HepG2 (cell line): ENCODE results near the gene FAM118B. TPM values are rescaled to one million over a fixed set of nuclear protein-coding genes. Genes with fewer than 3 reads are reported as not detected.

ENCODE experiments used
- AKAP8 ChIP-seq: sonication (generic); formaldehyde crosslinking; IDR thresholded peaks from 2 replicates; pipeline ENCODE4 v1.5.1; 2020; ENCODE audit warnings: mild to moderate bottlenecking, missing genetic modification reagents
- ARNT2 ChIP-seq: sonication (generic); formaldehyde crosslinking; IDR thresholded peaks from 2 replicates; pipeline ENCODE4 v1.8.0; 2022; ENCODE audit warnings: mild to moderate bottlenecking, low read depth, missing genetic modification reagents, moderate library complexity
- CENPT ChIP-seq: sonication (generic); formaldehyde crosslinking; IDR thresholded peaks from 2 replicates; pipeline ENCODE4 v1.8.0; 2022; ENCODE audit warnings: low read depth, mild to moderate bottlenecking, moderate library complexity, missing genetic modification reagents
- HNF4G ChIP-seq, 2 experiments: sonication (generic) in 1 of 2; formaldehyde crosslinking in 1 of 2; IDR thresholded peaks; 2 replicates each; pipeline versions ENCODE4 v1.4.0 to v1.6.1; 2011 to 2020; ENCODE audit warnings: borderline replicate concordance in 2 of 2, low read depth in 2 of 2, mild to moderate bottlenecking in 2 of 2, low read length in 1 of 2, missing genetic modification reagents in 1 of 2, moderate library complexity in 1 of 2
- JDP2 ChIP-seq: sonication (generic); formaldehyde crosslinking; IDR thresholded peaks from 2 replicates; pipeline ENCODE4 v1.8.1; 2022; ENCODE audit warnings: missing genetic modification reagents, borderline replicate concordance
- JUN ChIP-seq: sonication (generic); formaldehyde crosslinking; IDR thresholded peaks from 2 replicates; pipeline ENCODE4 v1.4.0; 2020; ENCODE audit warnings: mild to moderate bottlenecking, missing genetic modification reagents
- KAT8 ChIP-seq: IDR thresholded peaks from 2 replicates; pipeline ENCODE4 v1.6.1; 2016; ENCODE audit warnings: missing genetic modification reagents, missing compliant biosample characterization
- MYC ChIP-seq: sonication (generic); formaldehyde crosslinking; IDR thresholded peaks from 2 replicates; pipeline ENCODE4 v1.9.0; 2021; ENCODE audit warnings: missing genetic modification reagents, borderline replicate concordance
- RARA ChIP-seq: IDR thresholded peaks from 2 replicates; pipeline ENCODE4 v1.6.1; 2016; ENCODE audit warnings: missing genetic modification reagents, missing compliant biosample characterization
- SALL2 ChIP-seq: sonication (generic); formaldehyde crosslinking; IDR thresholded peaks from 2 replicates; pipeline ENCODE4 v1.8.1; 2023; ENCODE audit warnings: mild to moderate bottlenecking, missing genetic modification reagents, inconsistent platforms
- SP4 ChIP-seq: sonication (generic); formaldehyde crosslinking; IDR thresholded peaks from 2 replicates; pipeline ENCODE4 v1.8.1; 2023; ENCODE audit warnings: mild to moderate bottlenecking, missing genetic modification reagents
- SYNCRIP ChIP-seq: fragments of 200-400 bp; formaldehyde crosslinking; IDR thresholded peaks from 2 replicates; pipeline ENCODE4 v1.6.1; 2018; ENCODE audit warnings: mild to moderate bottlenecking, low read depth, low read length; ENCODE audit not compliant: insufficient read depth
- ZNF558 ChIP-seq: sonication (generic); formaldehyde crosslinking; IDR thresholded peaks from 2 replicates; pipeline ENCODE4 v1.9.0; 2022; ENCODE audit warnings: mild to moderate bottlenecking, missing genetic modification reagents, borderline replicate concordance
- ZNF563 ChIP-seq: sonication (generic); formaldehyde crosslinking; IDR thresholded peaks from 2 replicates; pipeline ENCODE4 v1.8.0; 2022; ENCODE audit warnings: mild to moderate bottlenecking, moderate library complexity, missing genetic modification reagents
- ZNF572 ChIP-seq: sonication (generic); formaldehyde crosslinking; IDR thresholded peaks from 2 replicates; pipeline ENCODE4 v1.5.1; 2020; ENCODE audit warnings: mild to moderate bottlenecking, missing genetic modification reagents
- ZNF615 ChIP-seq: sonication (generic); formaldehyde crosslinking; IDR thresholded peaks from 2 replicates; pipeline ENCODE4 v1.5.0; 2020; ENCODE audit warnings: mild to moderate bottlenecking, missing genetic modification reagents, borderline replicate concordance
- polyA plus RNA-seq, 8 experiments: library from polyadenylated mRNA; depleted of rRNA in 3 of 8; stranded (reverse) in 7 of 8; unstranded in 1 of 8; fragments of >200 nt; fragmentation: Illumina TruSeq in 4 of 8; extraction: Trizol in 4 of 8; gene quantifications; 2 replicates each; pipeline versions ENCODE4 v1.2.1 to v1.2.3, GENCODE V29; 2011 to 2016; ENCODE audit warnings: low read depth in 4 of 8, missing spikeins in 1 of 8, mixed read lengths in 1 of 8; ENCODE audit not compliant: insufficient read depth in 1 of 8
- total RNA-seq, 5 experiments: library from RNA; depleted of rRNA; stranded (reverse); fragments of >200 nt; fragmentation: Illumina TruSeq; extraction: Trizol; gene quantifications; 2 replicates each; pipeline ENCODE4 v1.2.3, GENCODE V29; 2016; ENCODE audit warnings: low read depth in 1 of 5
- TF ChIP-seq, protein P1 (sequence below): sonication (generic); formaldehyde crosslinking; IDR thresholded peaks from 2 replicates; pipeline ENCODE4 v1.5.0; 2020; ENCODE audit warnings: mild to moderate bottlenecking, missing genetic modification reagents
- TF ChIP-seq, protein P2 (sequence below): sonication (generic); formaldehyde crosslinking; IDR thresholded peaks from 2 replicates; pipeline ENCODE4 v1.9.0; 2021; ENCODE audit warnings: missing genetic modification reagents, mild to moderate bottlenecking, borderline replicate concordance
- TF ChIP-seq, protein P3 (sequence below): sonication (generic); formaldehyde crosslinking; IDR thresholded peaks from 2 replicates; pipeline ENCODE4 v1.4.0; 2020; ENCODE audit warnings: mild to moderate bottlenecking, missing genetic modification reagents
- TF ChIP-seq, protein P4 (sequence below): IDR thresholded peaks from 2 replicates; pipeline ENCODE4 v1.6.1; 2016

FAM118B gene
- total and polyA plus RNA-seq, 2 of the 13 experiments (the other 11 are each of a cell fraction or from before 2014, with no cell fraction given) = 10.2 to 25.7 TPM

DNA sequence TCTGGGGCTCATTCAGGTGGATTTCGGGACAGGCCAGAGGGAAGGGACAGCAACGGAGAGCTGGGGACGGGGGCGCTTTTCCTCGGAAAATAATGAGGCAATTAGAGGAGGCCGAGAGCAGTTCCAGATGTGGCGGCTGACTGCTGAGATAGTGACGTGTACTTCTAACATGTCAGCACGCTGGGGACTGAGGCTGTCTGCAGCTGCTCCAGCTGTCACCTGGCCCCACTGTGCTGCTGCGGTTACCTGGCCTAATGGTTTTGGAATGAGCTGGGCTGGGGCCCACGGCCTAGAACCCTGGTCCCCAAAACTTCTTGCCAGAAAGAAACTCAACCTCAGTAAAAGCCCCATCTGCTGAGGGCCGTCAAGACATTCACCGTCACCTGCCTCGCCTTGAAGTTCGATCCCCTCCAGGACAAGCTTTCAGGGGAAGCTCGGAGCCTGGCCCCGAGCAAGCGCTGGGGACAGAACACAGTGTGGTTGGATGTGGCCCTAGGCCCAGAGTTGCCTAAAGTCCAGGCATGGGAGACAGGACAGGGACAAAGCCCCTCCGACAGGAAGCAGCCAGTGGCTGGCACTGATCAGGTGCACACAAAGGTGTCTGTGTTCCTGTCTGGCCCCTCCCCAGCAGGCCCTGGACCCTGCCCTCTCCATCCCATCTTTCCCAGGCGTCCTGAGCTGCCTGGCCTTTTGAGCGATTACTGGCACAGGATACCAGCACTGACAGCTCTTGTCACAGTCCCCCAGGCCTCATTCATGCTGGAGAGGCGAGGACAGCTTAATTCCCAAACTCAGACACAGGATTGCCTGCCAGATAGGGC lies 22.3 kb upstream of the FAM118B start (continued):
- peak; percentile 67 for TF ChIP-seq RARA (CRISPR knock-in tag)
- TF ChIP-seq, protein P1, sequence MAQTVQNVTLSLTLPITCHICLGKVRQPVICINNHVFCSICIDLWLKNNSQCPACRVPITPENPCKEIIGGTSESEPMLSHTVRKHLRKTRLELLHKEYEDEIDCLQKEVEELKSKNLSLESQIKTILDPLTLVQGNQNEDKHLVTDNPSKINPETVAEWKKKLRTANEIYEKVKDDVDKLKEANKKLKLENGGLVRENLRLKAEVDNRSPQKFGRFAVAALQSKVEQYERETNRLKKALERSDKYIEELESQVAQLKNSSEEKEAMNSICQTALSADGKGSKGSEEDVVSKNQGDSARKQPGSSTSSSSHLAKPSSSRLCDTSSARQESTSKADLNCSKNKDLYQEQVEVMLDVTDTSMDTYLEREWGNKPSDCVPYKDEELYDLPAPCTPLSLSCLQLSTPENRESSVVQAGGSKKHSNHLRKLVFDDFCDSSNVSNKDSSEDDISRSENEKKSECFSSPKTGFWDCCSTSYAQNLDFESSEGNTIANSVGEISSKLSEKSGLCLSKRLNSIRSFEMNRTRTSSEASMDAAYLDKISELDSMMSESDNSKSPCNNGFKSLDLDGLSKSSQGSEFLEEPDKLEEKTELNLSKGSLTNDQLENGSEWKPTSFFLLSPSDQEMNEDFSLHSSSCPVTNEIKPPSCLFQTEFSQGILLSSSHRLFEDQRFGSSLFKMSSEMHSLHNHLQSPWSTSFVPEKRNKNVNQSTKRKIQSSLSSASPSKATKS = no peak
- TF ChIP-seq ZNF572 (CRISPR knock-in tag) = peak; percentile 79; the same call in 1 of the 2 replicates
- no peak for TF ChIP-seq ZNF558 (CRISPR knock-in tag)
- TF ChIP-seq AKAP8 = 0 out of 2 replicates have a peak, but pooled peaks have one; percentile 60
- TF ChIP-seq, protein P2, sequence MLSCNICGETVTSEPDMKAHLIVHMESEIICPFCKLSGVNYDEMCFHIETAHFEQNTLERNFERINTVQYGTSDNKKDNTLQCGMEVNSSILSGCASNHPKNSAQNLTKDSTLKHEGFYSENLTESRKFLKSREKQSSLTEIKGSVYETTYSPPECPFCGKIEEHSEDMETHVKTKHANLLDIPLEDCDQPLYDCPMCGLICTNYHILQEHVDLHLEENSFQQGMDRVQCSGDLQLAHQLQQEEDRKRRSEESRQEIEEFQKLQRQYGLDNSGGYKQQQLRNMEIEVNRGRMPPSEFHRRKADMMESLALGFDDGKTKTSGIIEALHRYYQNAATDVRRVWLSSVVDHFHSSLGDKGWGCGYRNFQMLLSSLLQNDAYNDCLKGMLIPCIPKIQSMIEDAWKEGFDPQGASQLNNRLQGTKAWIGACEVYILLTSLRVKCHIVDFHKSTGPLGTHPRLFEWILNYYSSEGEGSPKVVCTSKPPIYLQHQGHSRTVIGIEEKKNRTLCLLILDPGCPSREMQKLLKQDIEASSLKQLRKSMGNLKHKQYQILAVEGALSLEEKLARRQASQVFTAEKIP (CRISPR knock-in tag) = no peak
- peak; percentile 59; the same call in 1 of the 2 replicates for TF ChIP-seq SP4 (CRISPR knock-in tag)
- TF ChIP-seq ZNF615 (CRISPR knock-in tag) = no peak
- peak; percentile 81; the same call in 1 of the 2 replicates for TF ChIP-seq HNF4G (IDR thresholded peaks at IDR 0.05; ENCODE audit: borderline replicate concordance, low read depth, low read length)
- TF ChIP-seq HNF4G (CRISPR knock-in tag; IDR thresholded peaks at IDR 0.05; ENCODE audit: borderline replicate concordance, low read depth) = peak; percentile 81; the same call in 1 of the 2 replicates
- 0 out of 2 replicates have a peak, but pooled peaks have one; percentile 46 for TF ChIP-seq SALL2 (CRISPR knock-in tag)
- TF ChIP-seq ZNF563 (CRISPR knock-in tag) = peak; percentile 65; the same call in 1 of the 2 replicates
- TF ChIP-seq MYC (CRISPR knock-in tag) = peak; percentile 78; the same call in 1 of the 2 replicates
- TF ChIP-seq ARNT2 (CRISPR knock-in tag) = peak; percentile 86; the same call in 1 of the 2 replicates
- TF ChIP-seq CENPT = no peak
- TF ChIP-seq, protein P3, sequence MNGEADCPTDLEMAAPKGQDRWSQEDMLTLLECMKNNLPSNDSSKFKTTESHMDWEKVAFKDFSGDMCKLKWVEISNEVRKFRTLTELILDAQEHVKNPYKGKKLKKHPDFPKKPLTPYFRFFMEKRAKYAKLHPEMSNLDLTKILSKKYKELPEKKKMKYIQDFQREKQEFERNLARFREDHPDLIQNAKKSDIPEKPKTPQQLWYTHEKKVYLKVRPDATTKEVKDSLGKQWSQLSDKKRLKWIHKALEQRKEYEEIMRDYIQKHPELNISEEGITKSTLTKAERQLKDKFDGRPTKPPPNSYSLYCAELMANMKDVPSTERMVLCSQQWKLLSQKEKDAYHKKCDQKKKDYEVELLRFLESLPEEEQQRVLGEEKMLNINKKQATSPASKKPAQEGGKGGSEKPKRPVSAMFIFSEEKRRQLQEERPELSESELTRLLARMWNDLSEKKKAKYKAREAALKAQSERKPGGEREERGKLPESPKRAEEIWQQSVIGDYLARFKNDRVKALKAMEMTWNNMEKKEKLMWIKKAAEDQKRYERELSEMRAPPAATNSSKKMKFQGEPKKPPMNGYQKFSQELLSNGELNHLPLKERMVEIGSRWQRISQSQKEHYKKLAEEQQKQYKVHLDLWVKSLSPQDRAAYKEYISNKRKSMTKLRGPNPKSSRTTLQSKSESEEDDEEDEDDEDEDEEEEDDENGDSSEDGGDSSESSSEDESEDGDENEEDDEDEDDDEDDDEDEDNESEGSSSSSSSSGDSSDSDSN (CRISPR knock-in tag) = peak; percentile 83
- TF ChIP-seq JUN (CRISPR knock-in tag) = 0 out of 2 replicates have a peak, but pooled peaks have one; percentile 36
- TF ChIP-seq SYNCRIP = no peak
- peak; percentile 55; the same call in 1 of the 2 replicates for TF ChIP-seq KAT8 (CRISPR knock-in tag)
- TF ChIP-seq, protein P4, sequence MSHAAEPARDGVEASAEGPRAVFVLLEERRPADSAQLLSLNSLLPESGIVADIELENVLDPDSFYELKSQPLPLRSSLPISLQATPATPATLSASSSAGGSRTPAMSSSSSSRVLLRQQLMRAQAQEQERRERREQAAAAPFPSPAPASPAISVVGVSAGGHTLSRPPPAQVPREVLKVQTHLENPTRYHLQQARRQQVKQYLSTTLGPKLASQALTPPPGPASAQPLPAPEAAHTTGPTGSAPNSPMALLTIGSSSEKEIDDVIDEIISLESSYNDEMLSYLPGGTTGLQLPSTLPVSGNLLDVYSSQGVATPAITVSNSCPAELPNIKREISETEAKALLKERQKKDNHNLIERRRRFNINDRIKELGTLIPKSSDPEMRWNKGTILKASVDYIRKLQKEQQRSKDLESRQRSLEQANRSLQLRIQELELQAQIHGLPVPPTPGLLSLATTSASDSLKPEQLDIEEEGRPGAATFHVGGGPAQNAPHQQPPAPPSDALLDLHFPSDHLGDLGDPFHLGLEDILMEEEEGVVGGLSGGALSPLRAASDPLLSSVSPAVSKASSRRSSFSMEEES (CRISPR knock-in tag) = peak; percentile 89
- no peak for TF ChIP-seq JDP2
